B cell (primary cell): ENCODE results near the gene LCN12. TPM values are rescaled to one million over a fixed set of nuclear protein-coding genes. Genes with fewer than 3 reads are reported as not detected.

Experiments used
- ATAC-seq: fragments of 200-7000 bp; cut with Tn5 transposase; one replicate; pipeline ENCODE4 v1.10.0; 2021; ENCODE audit warnings: low read depth, mild to moderate bottlenecking, moderate number of reproducible peaks, moderate library complexity
- CTCF ChIA-PET: fragments of 350-600 bp; sonication (Branson Sonifier 250); formaldehyde crosslinking; loops from one replicate; lab custom pipeline; 2021; ENCODE audit warnings: antibody characterized with exemption, inconsistent platforms; lab: Charles Lee
- POLR2A ChIA-PET: fragments of 350-600 bp; sonication (Branson Sonifier 250); formaldehyde crosslinking; loops from one replicate; lab custom pipeline; 2021; ENCODE audit warnings: antibody characterized with exemption; lab: Charles Lee
- DNase-seq: peaks from one replicate; pipeline ENCODE4 v3.0.0; 2013
- H2AFZ ChIP-seq: 2 replicates; pipeline ENCODE4 v1.6.1; 2012; ENCODE audit warnings: mild to moderate bottlenecking, low read depth, low read length; ENCODE audit not compliant: insufficient read depth, poor library complexity, severe bottlenecking
- H3K27ac ChIP-seq, 2 donors: 1 replicate in 1 of 2; 2 replicates in 1 of 2; pipeline ENCODE4 v1.5.1; 2012 to 2013; ENCODE audit warnings: low read length in 2 of 2, mild to moderate bottlenecking in 2 of 2, moderate library complexity in 1 of 2
- H3K27me3 ChIP-seq, 4 experiments: fragments of 200-600 bp in 1 of 4; sonication (generic) in 1 of 4; replicated peaks in 1 of 4; 1 replicate in 2 of 4; 2 replicates in 2 of 4; pipeline versions ENCODE4 v1.6.1 to v1.7.0; 2013 to 2016; ENCODE audit warnings: low read length in 3 of 4, mild to moderate bottlenecking in 2 of 4, mixed read lengths in 1 of 4, moderate library complexity in 1 of 4; ENCODE audit not compliant: insufficient read depth in 4 of 4, control insufficient read depth in 3 of 4; ENCODE audit errors: control extremely low read depth in 1 of 4
- H3K36me3 ChIP-seq, 2 experiments: replicated peaks in 1 of 2; 1 replicate in 1 of 2; 2 replicates in 1 of 2; pipeline versions ENCODE4 v1.6.1 to v1.7.1; 2013; ENCODE audit warnings: low read length in 1 of 2; ENCODE audit not compliant: insufficient read depth in 2 of 2, control insufficient read depth in 1 of 2; ENCODE audit errors: control extremely low read depth in 1 of 2, extremely low read depth in 1 of 2
- H3K4me1 ChIP-seq, 2 donors: fragments of 200-600 bp in 1 of 2; sonication (generic) in 1 of 2; 1 replicate in 1 of 2; 2 replicates in 1 of 2; pipeline versions ENCODE4 v1.5.1 to v1.6.1; 2013 to 2017; ENCODE audit warnings: low read length in 2 of 2; ENCODE audit not compliant: control insufficient read depth in 2 of 2, insufficient read depth in 2 of 2
- H3K4me2 ChIP-seq: replicated peaks from 2 replicates; pipeline ENCODE3; 2012; ENCODE audit warnings: mild to moderate bottlenecking, low read depth, low read length; ENCODE audit not compliant: poor library complexity, severe bottlenecking
- H3K4me3 ChIP-seq, 5 experiments: fragments of 200-600 bp in 1 of 5; sonication (generic) in 1 of 5; 1 replicate in 3 of 5; 2 replicates in 2 of 5; pipeline versions ENCODE4 v1.5.1 to v1.7.0; 2011 to 2016; ENCODE audit warnings: low read length in 4 of 5, mild to moderate bottlenecking in 4 of 5, low read depth in 2 of 5, control low read depth in 1 of 5, moderate library complexity in 1 of 5; ENCODE audit not compliant: insufficient read depth in 1 of 5; ENCODE audit errors: control extremely low read depth in 1 of 5, extremely low read depth in 1 of 5
- H3K79me2 ChIP-seq: fragments of 200-600 bp; sonication (generic); one replicate; pipeline ENCODE4 v1.6.0; 2016; ENCODE audit warnings: low read length; ENCODE audit not compliant: control insufficient read depth, insufficient read depth
- H3K9ac ChIP-seq: fragments of 200-600 bp; sonication (generic); 2 replicates; pipeline ENCODE4 v1.6.1; 2017; ENCODE audit warnings: mild to moderate bottlenecking, low read length, moderate library complexity
- H3K9me3 ChIP-seq, 3 donors: one replicate each; pipeline versions ENCODE4 v1.6.1 to v1.7.1; 2013; ENCODE audit warnings: low read length in 2 of 3; ENCODE audit not compliant: control insufficient read depth in 2 of 3, insufficient read depth in 1 of 3; ENCODE audit errors: control extremely low read depth in 1 of 3
- H4K20me1 ChIP-seq: 2 replicates; pipeline ENCODE4 v1.6.0; 2012; ENCODE audit warnings: mild to moderate bottlenecking, low read length; ENCODE audit not compliant: insufficient read depth, control insufficient read depth, poor library complexity, severe bottlenecking
- H3K27ac Mint-ChIP-seq: one replicate; pipeline ENCODE4 v1.8.0; 2021; ENCODE audit warnings: mixed read lengths
- H3K27me3 Mint-ChIP-seq: one replicate; pipeline ENCODE4 v1.8.0; 2021; ENCODE audit warnings: mixed read lengths
- H3K4me1 Mint-ChIP-seq: one replicate; pipeline ENCODE4 v1.8.0; 2021; ENCODE audit warnings: mixed read lengths
- H3K4me3 Mint-ChIP-seq: one replicate; pipeline ENCODE4 v1.8.0; 2021; ENCODE audit warnings: mixed read lengths
- H3K9me3 Mint-ChIP-seq: one replicate; pipeline ENCODE4 v1.8.0; 2022; ENCODE audit warnings: mixed read lengths; ENCODE audit not compliant: insufficient read depth
- CTCF ChIP-seq: fragments of 200-600 bp; IDR thresholded peaks from one replicate; pipeline ENCODE4 v1.8.0; 2022; ENCODE audit warnings: antibody characterized with exemption, mild to moderate bottlenecking
- EZH2 ChIP-seq: IDR thresholded peaks from 2 replicates; pipeline ENCODE4 v1.6.1; 2012; ENCODE audit warnings: borderline replicate concordance, low read depth, mild to moderate bottlenecking, moderate library complexity, low read length; ENCODE audit not compliant: insufficient read depth, poor library complexity, severe bottlenecking
- WGBS: methylation state at CpG from one replicate; pipeline ENCODE4 v1.1.5; 2013; ENCODE audit warnings: missing lambda C conversion rate; ENCODE audit not compliant: insufficient coverage; 5-methylcytosine and 5-hydroxymethylcytosine counted together
- intact Hi-C: fragments of 100-400 bp; cut with micrococcal nuclease; formaldehyde crosslinking; loops from one replicate; pipeline ENCODE4 v1.10.0; 2022
- polyA plus RNA-seq: library from polyadenylated mRNA; depleted of rRNA; stranded (reverse); fragments of >200 nt; gene quantifications from 2 replicates; pipeline ENCODE4 v1.2.3, GENCODE V29; 2012
- total RNA-seq, 2 donors: library from RNA; stranded (reverse); fragments of 120-200 nt in 1 of 2; gene quantifications; 1 replicate in 1 of 2; 2 replicates in 1 of 2; pipeline versions ENCODE4 v1.2.3 to v1.2.4, GENCODE V29; 2013 to 2022

Gene LCN12
- total and polyA plus RNA-seq, 2 donors (not counting 1 experiment from before 2014, with no cell fraction given): 2.4 to 2.6 TPM

GRCh38 chr9:137001857-137002645 lies 50.0 kb downstream of the LCN12 start:
- Mint-ChIP-seq H3K9me3 (no peaks in the 10 kb centered on the region), H3K27me3 (peaks cover 3% of the 10 kb centered on the region), H3K4me3 (no peak overlapping the region), H3K4me1 (peaks cover 34% of the 10 kb centered on the region), H3K27ac (no peak overlapping the region)
- DNase-seq (no peak), ATAC-seq (no peak)
- no peak for TF ChIP-seq EZH2
- no peak for TF ChIP-seq CTCF
- Histone ChIP-seq H3K4me3 (no peak overlapping the region), H3K36me3 (no peaks in the 10 kb centered on the region), H2AFZ (no peak overlapping the region), H3K9me3 (peaks cover 0 to 4% (median 0%) of the 10 kb centered on the region in 3 donors), H4K20me1 (no peaks in the 10 kb centered on the region), H3K9ac (no peak overlapping the region), H3K79me2 (no peaks in the 10 kb centered on the region), H3K27ac (no peak overlapping the region), H3K4me2 (no peak overlapping the region), H3K4me1 (peaks cover 34 to 43% of the 10 kb centered on the region in 2 donors), H3K27me3 (peaks cover 0 to 4% (median 0%) of the 10 kb centered on the region in 4 experiments)
- intact Hi-C loops: no loop called here
- POLR2A ChIA-PET: interaction anchor here (1.9 kb wide), 1 partner anchor 10 kb away, joined by 10 read pairs; the partner anchor contains the start of gene PAXX
- CTCF ChIA-PET: interaction anchor here (0.7 to 4.4 kb wide), 5 partner anchors 11 to 33 kb away, joined by 3 to 27 read pairs (median 9); partner anchors contain the start of genes FUT7 and PAXX
- WGBS: 95% methylated on average over 11 of the region's 20 CpGs

GRCh38 chr9:137002646-137003041 lies 50.6 kb downstream of the LCN12 start:
- Histone ChIP-seq H3K36me3 (no peaks in the 10 kb centered on the region), H3K9me3 (peaks cover 0 to 4% (median 0%) of the 10 kb centered on the region in 3 donors), H3K27me3 (no peaks in the 10 kb centered on the region), H3K4me1 (peaks cover 28 to 37% of the 10 kb centered on the region in 2 donors), H3K9ac (no peak overlapping the region), H3K79me2 (no peaks in the 10 kb centered on the region), H4K20me1 (no peaks in the 10 kb centered on the region), H3K4me2 (no peak overlapping the region), H3K4me3 (no peak overlapping the region), H3K27ac (no peak overlapping the region), H2AFZ (no peak overlapping the region)
- POLR2A ChIA-PET: no interaction called here
- Mint-ChIP-seq H3K4me1 (peaks cover 29% of the 10 kb centered on the region), H3K4me3 (no peak overlapping the region), H3K27ac (no peak overlapping the region), H3K27me3 (peaks cover 3% of the 10 kb centered on the region), H3K9me3 (no peaks in the 10 kb centered on the region)
- WGBS: 88% methylated on average over 10 of the region's 10 CpGs
- no peak for ATAC-seq
- DNase-seq: no peak
- TF ChIP-seq CTCF (no peak), EZH2 (no peak)
- CTCF ChIA-PET: interaction anchor here (0.8 to 4.4 kb wide), 3 partner anchors 26 to 33 kb away, joined by 3 to 27 read pairs (median 12); partner anchors contain the start of gene FUT7
- intact Hi-C loops: no loop called here
